Measurements from ENCODE around the gene RGMA.

GRCh38 chr15:93091465-93091864, 2.5 kb upstream of the RGMA start:
- TF ChIP-seq SIN3A (IDR thresholded peaks at IDR 0.05; ENCODE audit: borderline replicate concordance, insufficient read depth, low read length) (no peak), REST (IDR thresholded peaks at IDR 0.05; ENCODE audit: insufficient read depth in 1 of 2, low read depth in 2 of 2, low read length in 2 of 2) (no peak), POLR2AphosphoS5 (IDR thresholded peaks at IDR 0.05; ENCODE audit: low read depth, low read length) (no peak), TAF1 (IDR thresholded peaks at IDR 0.05; ENCODE audit: borderline replicate concordance, insufficient read depth, low read length) (no peak), FOXP2 (optimal IDR thresholded peaks at IDR 0.05; ENCODE audit: borderline replicate concordance, extremely low read depth, extremely low read length, insufficient read depth) (no peak)

Data from PFSK-1 (cell line).